Endothelial cell (in vitro differentiated cells): ENCODE results near the gene CAMTA1. TPM values are rescaled to one million over a fixed set of nuclear protein-coding genes. Genes with fewer than 3 reads are reported as not detected.

Experiments used
- DNase-seq: peaks from one replicate; pipeline ENCODE4 v3.0.0; 2021; ENCODE audit warnings: low spot score
- H3K27ac Mint-ChIP-seq: one replicate; pipeline ENCODE4 v1.8.0; 2021; ENCODE audit warnings: mixed read lengths, inconsistent platforms; ENCODE audit not compliant: unreplicated experiment
- H3K27me3 Mint-ChIP-seq: one replicate; pipeline ENCODE4 v1.8.0; 2021; ENCODE audit warnings: mild to moderate bottlenecking, moderate library complexity, mixed read lengths, inconsistent platforms; ENCODE audit not compliant: unreplicated experiment
- H3K36me3 Mint-ChIP-seq: one replicate; pipeline ENCODE4 v1.8.0; 2021; ENCODE audit warnings: mild to moderate bottlenecking, low read depth, mixed read lengths, inconsistent platforms; ENCODE audit not compliant: unreplicated experiment
- H3K4me1 Mint-ChIP-seq: one replicate; pipeline ENCODE4 v1.8.0; 2021; ENCODE audit warnings: mild to moderate bottlenecking, mixed read lengths, inconsistent platforms; ENCODE audit not compliant: unreplicated experiment
- H3K4me3 Mint-ChIP-seq: one replicate; pipeline ENCODE4 v1.8.0; 2021; ENCODE audit warnings: mild to moderate bottlenecking, mixed read lengths, inconsistent platforms; ENCODE audit not compliant: unreplicated experiment
- H3K9me3 Mint-ChIP-seq: one replicate; pipeline ENCODE4 v1.8.0; 2021; ENCODE audit warnings: mixed read lengths, inconsistent platforms; ENCODE audit not compliant: unreplicated experiment
- total RNA-seq: library from RNA; stranded (reverse); fragmentation: NEBNext Ultra II Directional; extraction: Animal tissue kit (Norgen Biotek cat#: 25700); gene quantifications from one replicate; pipeline ENCODE4 v1.2.1, GENCODE V29; 2021; ENCODE audit not compliant: unreplicated experiment
- TF ChIP-seq, protein P1 (sequence below): fragments of 200-600 bp; sonication (generic); IDR thresholded peaks from one replicate; pipeline ENCODE4 v1.5.0; 2021; ENCODE audit warnings: antibody characterized with exemption; ENCODE audit not compliant: unreplicated experiment

The CAMTA1 gene
- total RNA-seq, 1 donor from 2014 or later: 87.3 TPM

DNA sequence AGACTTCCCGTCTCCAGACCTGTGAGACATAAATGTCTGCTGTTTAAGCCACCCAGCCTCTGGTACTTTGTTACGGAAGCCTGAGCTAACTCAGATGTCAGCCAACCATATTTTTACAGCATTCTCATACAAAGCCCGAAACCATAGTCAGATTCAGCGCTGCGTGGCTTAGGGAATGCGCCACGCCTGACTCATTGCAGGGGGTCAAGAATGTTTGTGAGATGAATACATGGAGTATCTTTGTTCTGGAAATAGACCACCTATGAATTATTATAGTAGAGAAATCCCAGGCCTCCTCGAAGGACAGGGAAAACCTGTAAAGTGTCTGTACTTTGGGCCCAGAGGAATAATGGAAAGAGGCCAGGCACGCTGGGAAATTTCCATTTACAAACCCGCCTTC, 434.8 kb downstream of the CAMTA1 start:
- DNase-seq: no peak
- TF ChIP-seq, protein P1, sequence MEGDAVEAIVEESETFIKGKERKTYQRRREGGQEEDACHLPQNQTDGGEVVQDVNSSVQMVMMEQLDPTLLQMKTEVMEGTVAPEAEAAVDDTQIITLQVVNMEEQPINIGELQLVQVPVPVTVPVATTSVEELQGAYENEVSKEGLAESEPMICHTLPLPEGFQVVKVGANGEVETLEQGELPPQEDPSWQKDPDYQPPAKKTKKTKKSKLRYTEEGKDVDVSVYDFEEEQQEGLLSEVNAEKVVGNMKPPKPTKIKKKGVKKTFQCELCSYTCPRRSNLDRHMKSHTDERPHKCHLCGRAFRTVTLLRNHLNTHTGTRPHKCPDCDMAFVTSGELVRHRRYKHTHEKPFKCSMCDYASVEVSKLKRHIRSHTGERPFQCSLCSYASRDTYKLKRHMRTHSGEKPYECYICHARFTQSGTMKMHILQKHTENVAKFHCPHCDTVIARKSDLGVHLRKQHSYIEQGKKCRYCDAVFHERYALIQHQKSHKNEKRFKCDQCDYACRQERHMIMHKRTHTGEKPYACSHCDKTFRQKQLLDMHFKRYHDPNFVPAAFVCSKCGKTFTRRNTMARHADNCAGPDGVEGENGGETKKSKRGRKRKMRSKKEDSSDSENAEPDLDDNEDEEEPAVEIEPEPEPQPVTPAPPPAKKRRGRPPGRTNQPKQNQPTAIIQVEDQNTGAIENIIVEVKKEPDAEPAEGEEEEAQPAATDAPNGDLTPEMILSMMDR: no peak
- Mint-ChIP-seq H3K9me3 (no peaks in the 10 kb centered on the region), H3K4me3 (no peak overlapping the region), H3K27ac (no peak overlapping the region), H3K4me1 (no peaks in the 10 kb centered on the region), H3K27me3 (peaks cover 1% of the 10 kb centered on the region), H3K36me3 (no peaks in the 10 kb centered on the region)

DNA sequence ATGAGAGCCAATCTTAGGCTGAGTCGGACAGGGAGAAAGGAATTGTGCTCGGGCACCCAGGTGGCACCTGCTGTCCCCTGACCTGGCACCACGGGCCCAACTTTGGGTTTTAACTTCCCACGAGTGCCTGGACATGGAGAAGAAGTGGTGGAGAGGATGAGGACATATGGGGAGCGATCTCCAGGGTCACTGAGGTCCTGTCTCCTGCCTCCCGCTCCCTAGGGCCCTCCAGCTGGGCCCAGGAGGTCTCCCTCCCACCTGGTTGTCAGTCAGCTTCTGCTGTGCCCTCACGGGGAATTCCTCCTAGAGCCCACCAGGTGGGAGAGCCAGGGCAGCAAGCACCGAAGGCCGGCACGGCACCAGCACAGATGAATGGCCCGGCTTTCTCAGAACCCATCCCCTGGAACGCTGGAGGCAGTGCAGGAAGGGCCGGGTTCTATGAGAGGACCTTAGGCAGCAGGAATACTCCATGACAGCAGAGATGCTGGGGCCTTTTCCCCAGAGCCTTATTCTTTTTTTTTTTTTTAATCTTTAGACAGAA, 435.5 kb downstream of the CAMTA1 start:
- Mint-ChIP-seq H3K9me3 (no peaks in the 10 kb centered on the region), H3K36me3 (no peaks in the 10 kb centered on the region), H3K27me3 (peaks cover 1% of the 10 kb centered on the region), H3K4me3 (no peak overlapping the region), H3K27ac (no peak overlapping the region), H3K4me1 (no peaks in the 10 kb centered on the region)
- no peak for DNase-seq
- TF ChIP-seq, protein P1: no peak

DNA sequence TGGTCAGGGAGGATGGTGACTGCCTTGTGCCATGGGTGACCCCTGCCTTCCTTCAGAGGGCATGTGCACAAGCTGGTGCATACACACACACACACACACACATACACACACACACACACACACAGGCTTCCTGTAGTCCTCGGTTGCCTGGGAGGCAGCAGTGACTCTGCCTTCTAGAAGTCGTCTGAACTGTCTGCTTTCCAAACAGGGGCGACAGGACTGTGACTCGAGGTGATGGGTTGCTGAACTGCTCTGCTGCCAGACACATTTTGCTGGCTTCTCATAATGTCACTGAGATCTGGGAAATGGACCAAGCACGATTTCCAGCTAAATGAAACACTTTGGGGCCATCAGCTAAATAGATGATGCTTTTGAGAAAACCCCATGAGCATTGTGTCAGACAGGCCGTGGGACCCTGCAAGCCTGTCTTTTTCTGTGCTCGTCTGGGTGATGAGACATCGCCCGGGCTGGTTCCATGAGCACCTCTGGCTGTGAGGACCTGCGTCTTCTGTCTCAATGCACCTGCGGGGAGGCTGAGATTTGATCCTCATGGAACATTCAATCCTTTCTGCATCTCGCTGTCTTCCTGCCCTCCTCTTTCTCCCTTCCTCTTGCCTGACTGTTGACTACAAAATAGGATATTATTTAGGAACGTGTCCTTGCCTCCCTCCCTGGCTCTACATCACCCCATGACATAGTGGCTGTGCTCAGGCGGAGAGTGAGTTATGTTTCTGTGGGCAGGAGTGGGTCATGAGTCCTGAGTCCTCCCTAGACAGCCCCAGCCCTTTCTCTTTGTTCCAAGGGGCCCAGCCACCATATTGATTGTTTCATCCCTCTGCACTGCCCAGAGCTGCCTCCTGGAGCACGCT, 436.8 kb downstream of the CAMTA1 start:
- Mint-ChIP-seq H3K4me1 (no peaks in the 10 kb centered on the region), H3K27ac (no peak overlapping the region), H3K27me3 (peaks cover 1% of the 10 kb centered on the region), H3K36me3 (no peaks in the 10 kb centered on the region), H3K4me3 (no peak overlapping the region), H3K9me3 (no peaks in the 10 kb centered on the region)
- TF ChIP-seq, protein P1: no peak
- no peak for DNase-seq

DNA sequence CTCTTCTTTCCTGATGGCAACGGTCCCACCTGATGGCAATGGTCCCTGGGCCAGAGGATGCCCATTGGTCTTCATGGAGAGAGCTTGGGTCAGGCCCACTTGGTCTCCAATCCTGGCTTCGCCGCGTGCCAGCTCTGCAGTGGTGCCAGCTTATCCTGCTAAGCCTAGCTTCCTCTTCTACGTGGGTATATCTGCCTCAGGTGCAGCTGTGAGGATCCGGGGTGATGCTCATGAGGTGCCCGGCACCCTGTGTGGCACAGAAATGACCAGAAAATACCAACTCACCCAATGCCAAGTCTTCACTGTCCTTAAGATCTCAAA, 437.4 kb downstream of the CAMTA1 start:
- H3K4me3 Mint-ChIP-seq: no peak overlapping the region
- TF ChIP-seq, protein P1: no peak
- H3K9me3 Mint-ChIP-seq: no peaks in the 10 kb centered on the region
- DNase-seq: no peak
- H3K27ac Mint-ChIP-seq: no peak overlapping the region
- peaks cover 1% of the 10 kb centered on the region for H3K27me3 Mint-ChIP-seq
- no peaks in the 10 kb centered on the region for H3K36me3 Mint-ChIP-seq
- H3K4me1 Mint-ChIP-seq: no peaks in the 10 kb centered on the region
